GM19463 (cell line): ENCODE results near the gene THAP4.

Experiments used
- ATAC-seq: cut with Tn5 transposase; IDR thresholded peaks from one replicate; pipeline ENCODE4 v1.9.1; 2021; ENCODE audit warnings: mild to moderate bottlenecking, moderate library complexity; ENCODE audit not compliant: unreplicated experiment

Gene THAP4, protein sequence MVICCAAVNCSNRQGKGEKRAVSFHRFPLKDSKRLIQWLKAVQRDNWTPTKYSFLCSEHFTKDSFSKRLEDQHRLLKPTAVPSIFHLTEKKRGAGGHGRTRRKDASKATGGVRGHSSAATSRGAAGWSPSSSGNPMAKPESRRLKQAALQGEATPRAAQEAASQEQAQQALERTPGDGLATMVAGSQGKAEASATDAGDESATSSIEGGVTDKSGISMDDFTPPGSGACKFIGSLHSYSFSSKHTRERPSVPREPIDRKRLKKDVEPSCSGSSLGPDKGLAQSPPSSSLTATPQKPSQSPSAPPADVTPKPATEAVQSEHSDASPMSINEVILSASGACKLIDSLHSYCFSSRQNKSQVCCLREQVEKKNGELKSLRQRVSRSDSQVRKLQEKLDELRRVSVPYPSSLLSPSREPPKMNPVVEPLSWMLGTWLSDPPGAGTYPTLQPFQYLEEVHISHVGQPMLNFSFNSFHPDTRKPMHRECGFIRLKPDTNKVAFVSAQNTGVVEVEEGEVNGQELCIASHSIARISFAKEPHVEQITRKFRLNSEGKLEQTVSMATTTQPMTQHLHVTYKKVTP

DNA sequence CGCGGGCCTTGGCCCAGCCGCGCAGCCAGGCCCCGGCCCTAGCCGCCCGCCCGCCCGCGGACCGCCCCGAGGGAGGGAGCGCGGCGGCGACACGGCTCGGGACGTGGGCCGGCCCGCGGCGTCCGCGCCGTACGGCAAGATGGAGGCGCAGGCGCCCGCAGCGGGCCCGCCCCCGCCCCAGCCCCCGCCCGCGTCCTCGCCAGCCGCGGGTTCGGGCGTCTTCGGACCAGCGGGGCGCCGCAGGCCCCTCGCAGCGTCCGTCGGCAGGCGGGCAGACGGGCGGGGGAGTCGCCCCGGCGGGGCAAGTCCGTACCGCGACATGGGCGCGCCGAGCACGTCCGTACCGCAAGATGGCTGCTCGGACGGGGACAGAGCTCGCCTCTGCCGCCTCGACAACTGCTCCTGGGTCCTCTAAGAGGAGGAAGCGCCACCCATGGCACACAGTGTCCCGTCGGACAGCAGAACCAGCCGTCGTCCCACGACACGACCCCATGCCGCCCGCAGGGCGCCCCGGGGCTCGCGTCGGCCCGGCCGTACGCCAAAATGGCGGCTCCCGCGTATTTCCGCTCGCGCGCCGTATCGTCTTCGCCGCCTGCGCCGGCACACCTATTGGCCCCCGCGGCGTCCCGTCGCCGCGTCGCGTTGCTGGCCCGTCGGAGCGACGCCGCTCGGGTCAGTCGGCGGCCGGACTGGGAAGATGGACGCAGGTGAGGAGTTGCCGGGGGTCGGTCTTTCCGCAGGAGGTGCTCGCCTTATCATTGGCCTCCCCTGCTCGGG lies at the start of gene THAP4, which contains the start of gene ATG4B:
Gene THAP4 (minus strand): TSS at position 141 of the 777 bp plus-strand sequence. CDS start 141 bp downstream, outside the sequence.
Gene ATG4B (plus strand): TSS at position 676 of the 777 bp plus-strand sequence. CDS start 22 bp downstream, at position 698.
- ATAC-seq, result peak; percentile 62

DNA sequence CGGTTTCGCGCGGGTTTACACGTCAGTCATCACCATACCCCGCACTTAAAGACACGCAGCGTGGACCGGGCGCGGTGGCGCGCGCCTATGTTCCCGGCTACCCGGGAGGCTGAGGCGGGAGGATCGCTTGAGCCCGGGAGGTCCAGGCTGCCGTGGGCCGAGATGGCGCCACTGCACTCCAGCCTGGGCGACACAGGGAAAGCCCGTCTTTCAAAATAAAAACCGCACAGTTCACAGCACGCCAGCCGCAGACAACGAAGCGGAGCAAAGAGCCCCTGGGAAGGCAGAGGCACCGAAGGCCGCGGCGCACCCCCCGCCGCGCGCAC lies 49.3 kb upstream of the THAP4 start:
- peak; percentile 4 for ATAC-seq

DNA sequence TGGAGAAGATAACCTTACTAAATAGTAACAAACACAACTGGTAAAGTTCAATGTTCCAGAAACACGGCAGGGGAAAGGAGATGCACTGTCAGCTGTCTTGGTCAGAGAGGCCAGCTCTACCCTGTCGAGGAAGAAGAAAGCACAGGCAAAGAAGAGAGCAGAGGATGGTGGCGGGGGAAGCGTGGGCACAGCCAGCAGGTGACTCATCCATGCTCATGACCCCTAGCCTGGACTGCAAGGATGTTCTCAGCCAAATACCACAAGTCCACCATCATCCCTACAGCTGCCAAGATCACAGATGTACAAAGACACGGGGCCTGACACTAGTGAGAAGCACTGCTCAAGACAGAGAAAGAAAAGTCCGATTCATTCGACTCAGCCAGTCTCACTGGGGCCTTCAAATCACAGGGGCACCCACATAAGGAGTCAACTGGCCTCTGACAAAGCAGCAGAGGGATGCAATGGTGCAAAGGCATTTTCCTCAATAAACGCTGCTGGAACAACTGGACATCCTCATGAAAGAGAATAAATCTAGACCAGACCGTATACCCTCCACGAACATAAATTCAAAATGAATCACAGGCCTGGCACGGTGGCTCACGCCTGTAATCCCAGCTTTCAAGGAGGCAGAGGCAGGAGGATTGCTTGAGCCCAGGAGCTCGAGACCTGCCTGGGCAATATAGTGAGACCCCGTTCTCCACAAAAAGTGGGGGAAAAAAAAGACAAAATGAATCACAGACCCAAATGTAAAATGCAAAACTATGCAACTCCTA lies 44.1 kb upstream of the THAP4 start:
- no peak for ATAC-seq

DNA sequence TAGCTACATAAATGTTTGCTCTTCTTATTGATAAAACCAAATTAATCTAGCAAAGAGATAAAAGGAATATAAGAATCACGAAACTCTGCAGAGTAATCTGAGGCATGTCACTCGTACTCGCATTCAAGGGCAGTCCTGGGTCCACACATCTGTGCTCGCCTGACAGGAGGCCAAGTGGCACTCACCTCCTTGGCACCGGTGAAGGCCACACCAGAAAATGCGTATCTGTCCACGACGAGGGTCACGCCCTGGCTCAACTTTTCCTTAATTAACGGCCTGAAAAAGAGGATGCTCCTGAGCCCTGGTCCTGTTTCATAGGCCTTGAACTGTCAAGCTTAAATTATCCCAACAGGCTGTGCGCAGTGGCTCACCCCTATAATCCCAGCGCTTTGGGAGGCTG lies 43.1 kb upstream of the THAP4 start:
- no peak for ATAC-seq

DNA sequence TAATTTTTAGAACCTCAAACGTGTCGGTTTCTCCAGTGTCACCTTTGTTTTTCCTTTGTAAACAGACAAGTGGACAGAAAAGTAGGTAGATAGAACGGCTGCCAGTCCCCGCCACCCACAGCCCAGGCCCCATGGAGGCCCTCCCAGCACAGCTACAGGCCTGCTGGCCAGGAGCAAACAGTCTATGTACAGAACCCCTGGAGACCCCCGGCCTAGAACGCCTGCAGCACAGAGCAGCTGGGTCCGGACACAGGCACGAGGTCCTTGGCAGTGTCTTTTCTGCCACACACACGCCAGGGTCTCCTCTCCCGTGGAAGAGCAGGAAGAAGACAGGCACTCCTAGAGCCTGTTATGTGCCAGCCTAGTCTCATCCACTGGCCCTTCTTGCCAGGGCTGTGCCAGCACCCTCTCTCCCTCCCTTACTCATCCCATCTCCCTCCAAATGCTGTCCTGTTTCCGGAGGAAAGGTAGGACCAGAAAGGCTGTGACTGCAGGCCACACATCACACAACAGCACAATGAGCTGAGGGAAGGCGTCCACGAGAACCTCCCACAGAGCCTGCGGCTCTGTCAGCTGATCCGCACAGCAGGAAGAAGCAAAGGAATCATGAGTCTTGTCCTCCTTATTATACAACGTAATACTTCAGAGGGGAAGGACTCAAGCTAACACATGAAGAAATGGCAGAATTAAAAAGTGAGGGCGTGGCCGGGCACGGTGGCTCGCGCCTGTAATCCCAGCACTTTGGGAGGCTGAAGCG lies 42.0 kb upstream of the THAP4 start:
- no peak for ATAC-seq

DNA sequence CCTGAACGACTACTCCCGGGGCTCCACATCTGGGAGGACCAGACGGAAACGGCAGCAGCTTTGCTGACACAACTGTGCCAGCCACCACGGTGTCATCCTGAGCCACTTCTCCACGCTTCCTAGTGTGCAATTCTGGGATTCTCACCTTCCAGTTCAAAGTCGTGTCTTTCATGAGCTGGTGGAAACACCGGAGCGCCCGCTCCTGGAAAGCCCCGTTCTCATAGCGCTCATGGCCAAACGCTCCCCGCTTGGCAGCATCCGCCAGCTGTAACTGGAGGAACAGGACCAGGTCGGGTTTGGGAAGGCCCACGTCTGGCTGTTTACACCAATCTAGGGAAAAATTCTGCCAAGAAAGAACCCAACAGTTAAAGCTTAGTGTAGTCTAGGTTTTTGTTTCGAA lies 41.3 kb upstream of the THAP4 start:
- no peak for ATAC-seq

DNA sequence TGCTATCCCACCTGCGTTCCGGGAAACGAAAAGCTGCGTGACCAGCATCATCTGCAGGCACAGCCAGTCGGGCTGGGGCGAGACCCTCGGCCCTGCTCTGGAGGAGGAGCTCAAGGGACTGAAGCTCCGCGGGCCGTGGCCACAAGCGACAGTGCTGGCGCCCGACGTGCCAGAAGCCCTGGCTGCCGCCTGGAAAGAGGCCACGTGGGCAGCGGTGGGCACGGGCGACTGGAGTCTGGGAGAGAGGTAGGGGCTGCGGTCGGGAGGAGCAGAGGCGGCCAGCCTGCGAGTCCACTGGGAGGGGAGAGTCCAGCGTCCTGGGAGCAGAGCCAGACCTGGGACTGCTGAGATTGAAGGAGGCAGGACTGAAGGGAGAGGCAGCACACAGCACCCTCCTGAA lies 40.4 kb upstream of the THAP4 start:
- no peak for ATAC-seq

DNA sequence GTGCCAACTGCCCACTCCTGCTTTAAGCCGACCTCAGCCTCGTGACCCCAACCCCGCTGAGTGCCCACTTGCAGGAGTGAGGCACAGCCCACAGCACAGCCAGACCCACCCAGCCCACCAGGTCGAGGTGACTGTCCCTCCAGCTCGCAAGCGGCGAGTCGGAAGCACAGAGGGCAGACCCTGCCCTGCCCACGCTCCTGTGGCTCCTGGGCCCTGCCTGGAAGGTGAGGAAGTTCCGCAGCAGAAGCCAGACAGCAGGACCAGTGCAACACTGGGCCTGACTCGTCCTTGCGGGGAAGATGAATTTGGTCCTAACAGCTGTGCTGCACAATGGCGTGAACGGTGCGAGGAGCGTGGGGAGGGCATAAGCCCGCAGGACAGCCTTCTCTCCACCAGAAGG lies 39.7 kb upstream of the THAP4 start:
- ATAC-seq, result no peak

DNA sequence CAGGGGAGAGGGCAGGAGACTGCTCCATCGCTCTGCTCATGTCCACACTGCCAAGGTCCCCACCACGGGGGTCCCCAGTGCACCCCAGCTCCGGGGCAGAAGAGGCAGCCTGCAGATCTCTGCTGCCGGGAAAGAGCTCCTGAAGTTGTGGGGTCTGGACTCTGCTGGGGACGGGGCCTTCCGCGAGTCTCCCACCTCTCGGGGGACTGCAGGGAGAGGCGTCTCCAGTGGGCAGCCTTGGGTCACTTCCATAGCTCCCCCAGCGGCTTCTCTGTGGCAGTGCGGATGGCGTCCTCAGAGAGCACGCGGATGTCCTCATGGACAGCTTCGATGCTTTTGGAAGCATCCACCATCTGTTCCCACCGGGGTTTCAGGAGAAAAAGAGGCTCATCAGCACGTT lies 38.9 kb upstream of the THAP4 start:
- no peak for ATAC-seq

DNA sequence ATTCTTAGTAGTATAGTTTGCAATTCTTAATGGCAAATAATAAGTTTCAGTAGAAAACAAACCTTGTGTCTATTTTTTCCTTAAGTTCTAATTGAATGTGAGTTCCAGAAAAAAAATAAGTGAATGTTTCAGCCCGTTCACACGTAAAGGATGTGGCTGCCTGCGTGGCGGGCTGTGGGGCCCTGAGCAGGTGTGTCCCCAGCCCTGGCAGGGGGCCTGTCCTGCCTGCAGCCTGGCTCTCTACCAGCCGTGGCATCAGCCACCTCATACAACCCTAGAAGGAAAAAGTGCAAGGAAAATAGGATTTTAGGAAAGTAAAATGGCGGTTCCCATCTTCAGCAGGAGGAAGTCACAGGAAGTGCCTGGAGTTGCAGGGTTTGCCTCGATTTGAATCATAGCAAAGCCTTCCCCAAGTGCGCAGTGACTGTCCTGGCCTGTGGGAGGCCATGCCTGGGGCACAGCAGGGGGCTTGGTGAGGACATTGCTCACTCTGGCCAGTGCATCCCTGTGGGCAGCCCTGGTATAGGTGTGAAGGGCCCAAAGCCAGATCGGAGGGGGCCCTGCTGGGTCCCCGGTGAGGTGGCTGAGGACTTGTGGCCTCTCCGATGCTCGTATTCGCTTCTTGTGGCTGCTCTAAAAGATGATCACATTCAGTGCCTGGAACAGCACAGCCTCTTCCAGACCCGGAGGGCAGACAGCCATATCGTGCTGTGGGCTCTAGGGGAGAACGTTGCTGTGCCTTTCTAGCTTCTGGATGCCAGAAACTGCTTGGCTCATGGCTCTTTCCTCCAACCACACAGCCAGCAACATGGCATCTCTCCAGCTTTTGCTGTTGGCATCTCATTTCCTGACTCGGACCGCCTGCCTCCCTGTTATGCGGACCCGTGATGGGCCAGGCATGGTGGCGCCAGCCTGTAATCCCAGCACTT lies 37.1 kb upstream of the THAP4 start:
- no peak for ATAC-seq

DNA sequence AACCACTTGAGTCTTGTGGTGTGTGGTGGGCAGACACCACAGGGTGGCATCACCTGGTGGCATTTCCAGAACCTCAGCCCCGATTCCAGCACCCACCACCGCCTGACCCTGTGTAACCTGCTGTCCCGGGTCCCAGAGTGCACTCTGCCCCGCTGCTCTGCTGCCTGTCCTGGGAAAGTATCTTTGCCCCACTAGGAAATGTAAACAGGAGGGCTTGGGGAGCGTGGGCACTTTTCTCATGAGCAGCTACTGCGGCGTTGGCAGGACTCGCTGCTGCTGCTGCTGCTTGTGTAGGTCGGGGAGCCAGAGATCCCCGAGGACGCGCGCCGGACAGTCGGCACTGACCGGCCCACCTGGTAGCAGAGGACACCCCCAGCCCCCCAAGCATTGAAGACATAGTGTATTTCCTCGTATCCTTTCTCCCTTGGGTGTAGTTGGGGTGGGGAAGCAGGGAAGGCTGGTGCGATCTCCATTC lies 36.3 kb upstream of the THAP4 start:
- ATAC-seq, result no peak

DNA sequence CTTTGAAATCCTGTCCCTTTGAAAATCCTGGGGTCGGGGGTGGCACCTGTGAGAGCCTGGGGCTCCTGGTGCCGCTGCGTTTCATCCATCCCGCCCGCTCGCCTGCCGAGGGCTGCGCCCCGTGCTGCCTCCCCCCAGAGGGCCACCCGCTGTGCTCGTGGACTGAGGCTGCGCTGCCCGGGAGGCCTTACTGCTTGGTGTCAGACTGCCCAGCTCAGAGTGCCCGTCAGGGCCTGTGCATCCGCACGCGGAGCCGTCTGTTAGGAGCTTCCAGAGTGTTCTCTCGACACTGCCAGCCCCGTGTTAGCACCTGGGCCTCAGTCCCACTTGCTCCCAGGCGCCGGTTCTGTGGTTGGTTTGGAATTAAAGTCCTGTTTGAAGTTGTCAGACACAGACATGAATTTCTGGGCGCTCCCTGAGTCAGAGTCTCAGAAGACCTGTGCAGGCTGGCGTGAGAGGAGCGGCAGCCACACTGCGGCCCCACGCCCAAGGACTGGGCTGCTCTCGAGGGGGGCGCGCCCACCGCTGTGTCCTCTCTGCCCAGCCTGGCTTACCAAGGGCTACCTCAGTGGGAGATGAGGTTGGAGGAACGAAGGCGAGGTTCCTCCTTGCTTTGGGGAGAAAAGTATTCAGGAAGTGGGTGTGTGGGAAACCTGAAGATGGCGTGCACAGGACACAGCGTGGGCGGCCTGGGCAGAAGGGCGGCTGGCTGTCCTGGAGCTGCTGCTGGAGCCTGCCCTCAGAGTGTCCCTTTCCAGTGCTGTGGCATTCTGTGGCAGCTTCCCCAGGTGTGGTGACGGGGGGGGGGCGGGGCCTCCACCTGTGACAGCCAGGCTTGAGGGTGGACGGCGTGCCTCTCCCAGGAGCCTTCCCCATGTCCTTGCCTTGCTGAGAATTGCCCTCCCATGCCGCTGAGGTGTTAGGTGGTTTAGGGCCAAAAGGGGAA lies 35.6 kb upstream of the THAP4 start:
- ATAC-seq, result no peak

DNA sequence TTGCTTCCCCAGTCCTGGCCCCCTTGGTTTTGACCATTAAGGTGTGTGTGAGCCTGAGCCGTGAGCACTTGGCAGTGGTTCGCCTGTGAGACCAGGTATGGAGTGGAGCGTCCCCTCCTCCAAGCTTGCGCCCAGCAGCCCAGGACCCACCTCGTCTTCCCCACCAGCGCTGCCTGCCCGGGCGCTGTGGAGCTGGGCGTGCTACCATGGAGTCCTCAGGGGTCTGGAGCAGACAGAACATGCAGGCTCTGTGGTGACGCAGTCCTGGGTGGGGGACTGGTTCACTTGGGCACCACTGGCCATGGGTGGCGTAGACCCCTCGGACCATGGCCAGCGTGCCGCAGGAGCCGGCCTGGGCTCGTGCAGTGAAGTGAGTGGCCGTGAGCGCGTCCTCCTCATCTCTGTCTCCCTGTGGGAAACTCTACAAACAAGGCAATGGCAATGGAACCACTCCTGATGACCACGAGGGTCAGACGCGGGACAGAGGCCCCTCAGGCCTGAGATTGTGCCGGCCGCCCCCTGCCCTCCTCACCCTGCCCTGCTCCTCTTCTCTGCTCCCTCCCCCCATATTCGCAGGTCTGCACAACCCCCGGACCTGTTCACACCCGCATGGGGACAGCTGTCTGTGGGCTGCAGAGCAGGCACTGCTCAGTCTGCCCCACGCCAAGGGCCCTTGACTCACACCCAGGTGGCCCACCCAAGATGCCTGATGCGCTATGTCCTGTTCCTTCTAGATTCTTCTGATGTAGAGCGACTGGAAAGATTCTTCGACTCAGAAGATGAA lies 34.7 kb upstream of the THAP4 start:
- no peak for ATAC-seq

DNA sequence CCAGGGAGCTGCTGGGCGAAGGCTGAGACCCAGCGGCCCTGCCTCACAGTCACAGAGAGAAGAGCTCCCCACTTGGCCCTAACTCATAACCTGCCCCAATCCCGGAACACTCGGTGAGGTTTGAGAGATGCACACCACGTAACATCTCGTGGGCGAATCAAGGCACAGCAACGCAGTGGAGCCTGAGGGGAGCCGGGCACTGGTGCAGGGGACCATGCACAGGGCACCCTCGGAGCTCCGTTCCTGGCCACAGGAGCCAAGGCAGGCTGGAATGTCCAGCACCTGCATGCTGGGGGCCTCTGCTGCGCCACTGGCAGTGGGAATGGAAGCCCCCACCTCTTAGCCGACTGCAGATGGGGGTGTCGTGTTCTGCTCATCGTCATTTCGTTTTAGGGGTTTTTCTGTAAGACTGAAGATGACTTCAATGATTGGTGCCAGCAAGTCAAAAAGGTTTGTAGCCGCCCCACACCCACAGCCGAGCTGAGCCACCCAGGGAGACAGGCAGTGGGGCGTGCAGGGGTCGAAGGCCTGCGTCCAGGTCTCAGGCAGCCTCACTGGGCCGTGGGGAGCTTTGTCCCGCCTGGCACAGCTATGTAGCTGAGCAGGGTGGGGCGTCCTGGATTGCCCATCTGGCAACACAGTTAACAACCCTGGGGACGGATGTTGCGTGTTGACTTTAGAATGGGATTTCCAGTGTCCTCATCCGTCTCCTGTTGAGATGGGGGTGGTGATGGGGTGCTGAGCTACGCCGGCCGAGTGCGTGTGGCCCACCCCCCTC lies 33.6 kb upstream of the THAP4 start:
- ATAC-seq, result no peak

DNA sequence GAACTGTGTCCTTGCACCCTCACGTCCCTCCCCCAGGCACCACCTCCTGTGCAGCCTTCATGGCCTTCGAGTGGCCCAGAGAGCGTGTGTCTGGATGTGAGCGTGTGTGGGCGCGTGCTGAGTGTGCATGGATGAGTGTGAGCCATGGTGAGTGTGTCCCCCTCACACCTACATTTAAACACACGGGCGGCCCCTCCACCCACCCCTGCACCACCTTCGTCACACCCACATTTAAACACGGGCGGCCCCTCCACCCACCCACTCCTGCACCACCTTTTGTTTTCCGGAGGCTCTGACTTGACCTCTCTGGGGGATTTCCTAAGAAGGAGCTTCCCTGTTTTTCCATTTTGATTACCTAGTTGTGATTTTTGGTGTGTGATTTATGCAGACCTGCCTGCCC lies 31.9 kb upstream of the THAP4 start:
- ATAC-seq, result no peak

DNA sequence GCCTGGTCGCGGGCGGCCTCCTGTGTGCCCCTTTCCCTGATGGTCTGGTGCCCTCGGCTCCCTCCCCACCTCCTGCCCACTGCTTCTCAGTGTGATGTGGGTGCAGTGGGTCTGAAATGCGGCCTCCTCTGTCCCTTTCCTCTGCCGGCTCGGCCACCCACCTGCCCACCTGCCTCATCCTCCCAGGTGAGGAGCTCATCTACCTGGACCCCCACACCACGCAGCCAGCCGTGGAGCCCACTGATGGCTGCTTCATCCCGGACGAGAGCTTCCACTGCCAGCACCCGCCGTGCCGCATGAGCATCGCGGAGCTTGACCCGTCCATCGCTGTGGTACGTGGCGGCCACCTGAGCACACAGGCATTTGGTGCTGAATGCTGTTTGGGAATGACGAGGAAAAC lies 31.4 kb upstream of the THAP4 start:
- no peak for ATAC-seq
